Hepatocyte (in vitro differentiated cells): ENCODE measurements around the gene ANKS3.

Experiments
- EZH2 ChIP-seq: fragments of 200-600 bp; sonication (generic); IDR thresholded peaks from 2 replicates; pipeline ENCODE4 v1.6.1; 2016; ENCODE audit warnings: antibody characterized with exemption, mild to moderate bottlenecking, borderline replicate concordance
- TF ChIP-seq, protein P1 (sequence below): fragments of 200-600 bp; sonication (generic); IDR thresholded peaks from 2 replicates; pipeline ENCODE4 v1.5.1; 2016; ENCODE audit warnings: antibody characterized with exemption, mild to moderate bottlenecking; ENCODE audit not compliant: poor library complexity

GRCh38 chr16:4656695-4657686 lies 77.1 kb downstream of the ANKS3 start:
- TF ChIP-seq, protein P1, sequence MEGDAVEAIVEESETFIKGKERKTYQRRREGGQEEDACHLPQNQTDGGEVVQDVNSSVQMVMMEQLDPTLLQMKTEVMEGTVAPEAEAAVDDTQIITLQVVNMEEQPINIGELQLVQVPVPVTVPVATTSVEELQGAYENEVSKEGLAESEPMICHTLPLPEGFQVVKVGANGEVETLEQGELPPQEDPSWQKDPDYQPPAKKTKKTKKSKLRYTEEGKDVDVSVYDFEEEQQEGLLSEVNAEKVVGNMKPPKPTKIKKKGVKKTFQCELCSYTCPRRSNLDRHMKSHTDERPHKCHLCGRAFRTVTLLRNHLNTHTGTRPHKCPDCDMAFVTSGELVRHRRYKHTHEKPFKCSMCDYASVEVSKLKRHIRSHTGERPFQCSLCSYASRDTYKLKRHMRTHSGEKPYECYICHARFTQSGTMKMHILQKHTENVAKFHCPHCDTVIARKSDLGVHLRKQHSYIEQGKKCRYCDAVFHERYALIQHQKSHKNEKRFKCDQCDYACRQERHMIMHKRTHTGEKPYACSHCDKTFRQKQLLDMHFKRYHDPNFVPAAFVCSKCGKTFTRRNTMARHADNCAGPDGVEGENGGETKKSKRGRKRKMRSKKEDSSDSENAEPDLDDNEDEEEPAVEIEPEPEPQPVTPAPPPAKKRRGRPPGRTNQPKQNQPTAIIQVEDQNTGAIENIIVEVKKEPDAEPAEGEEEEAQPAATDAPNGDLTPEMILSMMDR = no peak
- no peak for TF ChIP-seq EZH2
